Fibroblast of villous mesenchyme (primary cell): ENCODE data around the gene MDN1. TPM values are rescaled to one million over a fixed set of nuclear protein-coding genes. Genes with fewer than 3 reads are reported as not detected.

Source experiments
- DNase-seq: peaks from one replicate; pipeline ENCODE4 v3.0.0-alpha.2; 2010; ENCODE audit warnings: low read depth
- H3K4me3 ChIP-seq: 2 replicates; pipeline ENCODE4 v1.5.1; 2011; ENCODE audit warnings: low read depth, mild to moderate bottlenecking, low read length
- total RNA-seq: library from RNA; depleted of rRNA; stranded (reverse); fragments of >200 nt; gene quantifications from 2 replicates; pipeline ENCODE4 v1.2.3, GENCODE V29; 2012
- TF ChIP-seq, protein P1 (sequence below): IDR thresholded peaks from 2 replicates; pipeline ENCODE4 v1.5.1; 2012; ENCODE audit warnings: low read depth, mild to moderate bottlenecking, low read length; ENCODE audit not compliant: insufficient read depth

MDN1 gene, protein sequence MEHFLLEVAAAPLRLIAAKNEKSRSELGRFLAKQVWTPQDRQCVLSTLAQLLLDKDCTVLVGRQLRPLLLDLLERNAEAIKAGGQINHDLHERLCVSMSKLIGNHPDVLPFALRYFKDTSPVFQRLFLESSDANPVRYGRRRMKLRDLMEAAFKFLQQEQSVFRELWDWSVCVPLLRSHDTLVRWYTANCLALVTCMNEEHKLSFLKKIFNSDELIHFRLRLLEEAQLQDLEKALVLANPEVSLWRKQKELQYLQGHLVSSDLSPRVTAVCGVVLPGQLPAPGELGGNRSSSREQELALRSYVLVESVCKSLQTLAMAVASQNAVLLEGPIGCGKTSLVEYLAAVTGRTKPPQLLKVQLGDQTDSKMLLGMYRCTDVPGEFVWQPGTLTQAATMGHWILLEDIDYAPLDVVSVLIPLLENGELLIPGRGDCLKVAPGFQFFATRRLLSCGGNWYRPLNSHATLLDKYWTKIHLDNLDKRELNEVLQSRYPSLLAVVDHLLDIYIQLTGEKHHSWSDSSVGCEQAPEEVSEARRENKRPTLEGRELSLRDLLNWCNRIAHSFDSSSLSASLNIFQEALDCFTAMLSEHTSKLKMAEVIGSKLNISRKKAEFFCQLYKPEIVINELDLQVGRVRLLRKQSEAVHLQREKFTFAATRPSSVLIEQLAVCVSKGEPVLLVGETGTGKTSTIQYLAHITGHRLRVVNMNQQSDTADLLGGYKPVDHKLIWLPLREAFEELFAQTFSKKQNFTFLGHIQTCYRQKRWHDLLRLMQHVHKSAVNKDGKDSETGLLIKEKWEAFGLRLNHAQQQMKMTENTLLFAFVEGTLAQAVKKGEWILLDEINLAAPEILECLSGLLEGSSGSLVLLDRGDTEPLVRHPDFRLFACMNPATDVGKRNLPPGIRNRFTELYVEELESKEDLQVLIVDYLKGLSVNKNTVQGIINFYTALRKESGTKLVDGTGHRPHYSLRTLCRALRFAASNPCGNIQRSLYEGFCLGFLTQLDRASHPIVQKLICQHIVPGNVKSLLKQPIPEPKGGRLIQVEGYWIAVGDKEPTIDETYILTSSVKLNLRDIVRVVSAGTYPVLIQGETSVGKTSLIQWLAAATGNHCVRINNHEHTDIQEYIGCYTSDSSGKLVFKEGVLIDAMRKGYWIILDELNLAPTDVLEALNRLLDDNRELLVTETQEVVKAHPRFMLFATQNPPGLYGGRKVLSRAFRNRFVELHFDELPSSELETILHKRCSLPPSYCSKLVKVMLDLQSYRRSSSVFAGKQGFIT (N-terminal part only)
- 19.0 and 27.2 TPM in 2 replicates for total RNA-seq

- DNase-seq = peak; percentile 95
- peak within 1 kb of the TSS; percentile 89 for H3K4me3 ChIP-seq
- TF ChIP-seq, protein P1, sequence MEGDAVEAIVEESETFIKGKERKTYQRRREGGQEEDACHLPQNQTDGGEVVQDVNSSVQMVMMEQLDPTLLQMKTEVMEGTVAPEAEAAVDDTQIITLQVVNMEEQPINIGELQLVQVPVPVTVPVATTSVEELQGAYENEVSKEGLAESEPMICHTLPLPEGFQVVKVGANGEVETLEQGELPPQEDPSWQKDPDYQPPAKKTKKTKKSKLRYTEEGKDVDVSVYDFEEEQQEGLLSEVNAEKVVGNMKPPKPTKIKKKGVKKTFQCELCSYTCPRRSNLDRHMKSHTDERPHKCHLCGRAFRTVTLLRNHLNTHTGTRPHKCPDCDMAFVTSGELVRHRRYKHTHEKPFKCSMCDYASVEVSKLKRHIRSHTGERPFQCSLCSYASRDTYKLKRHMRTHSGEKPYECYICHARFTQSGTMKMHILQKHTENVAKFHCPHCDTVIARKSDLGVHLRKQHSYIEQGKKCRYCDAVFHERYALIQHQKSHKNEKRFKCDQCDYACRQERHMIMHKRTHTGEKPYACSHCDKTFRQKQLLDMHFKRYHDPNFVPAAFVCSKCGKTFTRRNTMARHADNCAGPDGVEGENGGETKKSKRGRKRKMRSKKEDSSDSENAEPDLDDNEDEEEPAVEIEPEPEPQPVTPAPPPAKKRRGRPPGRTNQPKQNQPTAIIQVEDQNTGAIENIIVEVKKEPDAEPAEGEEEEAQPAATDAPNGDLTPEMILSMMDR = no peak
Measured at GRCh38 chr6:89819336-89820130, at the start of gene MDN1. Gene MDN1, minus strand, starts transcription at chr6:89819794. Its CDS starts 187 bp downstream, at chr6:89819607.

DNA sequence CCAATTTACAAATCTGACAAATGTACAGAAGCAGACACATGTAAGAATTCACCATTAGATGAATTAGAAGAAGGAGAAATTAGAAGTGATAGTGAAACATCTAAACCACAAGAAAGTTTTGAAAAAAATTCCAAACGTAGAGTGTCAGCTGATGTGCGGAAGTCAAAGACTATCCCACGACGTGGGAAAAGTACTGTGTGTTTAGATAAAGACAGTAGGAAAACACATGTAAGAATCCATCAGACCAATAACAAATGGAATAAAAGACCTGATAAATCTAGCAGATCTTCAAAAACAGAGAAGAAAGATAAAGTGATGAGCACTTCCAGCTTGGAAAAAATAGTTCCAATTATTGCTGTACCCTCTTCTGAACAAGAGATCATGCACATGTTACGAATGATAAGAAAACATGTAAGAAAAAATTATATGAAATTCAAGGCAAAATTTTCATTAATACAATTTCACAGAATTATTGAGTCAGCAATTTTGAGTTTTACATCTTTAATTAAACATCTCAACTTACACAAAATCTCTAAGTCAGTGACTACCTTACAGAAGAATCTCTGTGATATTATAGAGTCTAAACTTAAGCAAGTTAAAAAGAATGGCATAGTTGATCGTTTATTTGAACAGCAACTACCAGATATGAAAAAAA lies 46.6 kb upstream of the MDN1 start:
- no peak for DNase-seq
- TF ChIP-seq, protein P1 = no peak
- H3K4me3 ChIP-seq = no peak overlapping the region

- no peak for DNase-seq
- TF ChIP-seq, protein P1 = no peak
- no peak overlapping the region for H3K4me3 ChIP-seq
Measured at GRCh38 chr6:89862698-89863097, 43.1 kb upstream of the MDN1 start.

DNA sequence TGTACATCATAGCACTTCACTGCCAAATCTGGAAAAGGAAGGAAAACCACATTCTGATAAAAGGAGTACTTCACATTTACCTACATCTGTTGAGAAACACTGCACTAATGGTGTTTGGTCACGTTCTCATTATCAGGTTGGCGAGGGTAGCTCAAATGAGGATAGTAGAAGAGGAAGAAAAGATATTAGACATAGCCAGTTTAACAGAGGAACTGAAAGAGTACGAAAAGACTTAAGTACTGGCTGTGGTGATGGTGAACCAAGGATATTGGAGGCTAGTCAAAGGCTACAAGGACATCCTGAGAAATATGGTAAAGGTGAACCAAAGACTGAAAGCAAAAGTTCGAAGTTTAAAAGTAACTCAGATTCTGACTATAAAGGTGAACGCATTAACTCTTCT lies 42.7 kb upstream of the MDN1 start:
- no peak overlapping the region for H3K4me3 ChIP-seq
- no peak for DNase-seq
- TF ChIP-seq, protein P1 = no peak

- TF ChIP-seq, protein P1 = no peak
- DNase-seq = no peak
- no peak overlapping the region for H3K4me3 ChIP-seq
Measured at GRCh38 chr6:89859744-89860143, 40.1 kb upstream of the MDN1 start.
